Ectodermal cell (in vitro differentiated cells): Measurements from ENCODE around the gene OXA1L.

ENCODE experiments used
- H3K27ac ChIP-seq: 2 replicates; pipeline ENCODE4 v1.7.0; 2013; ENCODE audit warnings: mild to moderate bottlenecking, low read depth, low read length; ENCODE audit not compliant: insufficient read depth, poor library complexity, severe bottlenecking
- H3K27me3 ChIP-seq: 2 replicates; pipeline ENCODE4 v1.7.0; 2013; ENCODE audit warnings: mild to moderate bottlenecking, low read length; ENCODE audit not compliant: insufficient read depth, control insufficient read depth, poor library complexity, severe bottlenecking
- H3K36me3 ChIP-seq: one replicate; pipeline ENCODE4 v1.7.0; 2013; ENCODE audit warnings: low read length; ENCODE audit not compliant: control insufficient read depth, insufficient read depth
- H3K4me1 ChIP-seq: one replicate; pipeline ENCODE4 v1.7.0; 2013; ENCODE audit warnings: low read length; ENCODE audit not compliant: control insufficient read depth, insufficient read depth
- H3K4me3 ChIP-seq: 2 replicates; pipeline ENCODE4 v1.7.0; 2013; ENCODE audit warnings: low read depth, low read length, control low read depth; ENCODE audit not compliant: insufficient read depth
- H3K9me3 ChIP-seq: 2 replicates; pipeline ENCODE4 v1.7.0; 2013; ENCODE audit warnings: mild to moderate bottlenecking, low read length, moderate library complexity; ENCODE audit not compliant: control insufficient read depth
- WGBS, 2 experiments: methylation state at CpG; one replicate each; pipeline ENCODE4 v1.1.7; 2013; ENCODE audit warnings: missing lambda C conversion rate in 2 of 2; 5-methylcytosine and 5-hydroxymethylcytosine counted together

OXA1L gene

DNA sequence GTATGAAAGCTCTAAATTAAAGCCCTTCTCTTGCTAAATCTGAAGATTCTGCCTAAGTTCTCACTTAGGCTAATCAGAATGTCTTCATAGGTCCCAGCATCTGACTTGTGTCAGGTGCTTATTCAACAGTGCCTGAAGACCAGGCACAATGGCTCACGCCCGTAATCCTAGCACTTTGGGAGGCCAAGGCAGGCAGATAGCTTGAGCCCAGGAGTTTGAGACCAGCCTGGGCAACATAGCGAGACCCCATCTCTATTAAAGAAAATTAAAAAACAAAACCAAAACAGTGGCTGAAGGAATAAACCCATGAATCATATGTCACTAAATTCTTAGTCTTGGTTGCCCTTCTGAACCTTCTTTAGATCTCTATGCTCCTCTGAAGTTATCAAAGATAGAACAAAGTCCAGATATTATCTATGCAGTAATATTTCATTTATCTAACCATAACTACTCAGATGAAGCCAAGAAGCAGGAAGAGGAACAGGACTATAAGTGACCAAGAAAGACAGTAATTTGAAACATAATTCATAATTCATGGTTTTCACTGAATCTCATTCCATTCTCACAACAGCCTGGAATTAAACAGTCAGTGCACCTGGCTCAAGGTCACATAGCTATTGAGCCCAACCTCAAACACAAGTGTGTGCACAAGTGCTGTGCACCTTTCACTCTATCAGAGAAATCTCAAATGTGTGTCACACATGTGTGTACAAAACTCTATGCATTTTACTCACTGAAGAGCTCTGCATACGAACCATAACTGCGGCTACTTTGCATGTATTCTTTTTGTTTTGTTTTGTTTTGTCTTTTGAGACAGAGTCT is 42.1 kb downstream of the OXA1L start:
- Histone ChIP-seq H3K36me3 (no peaks in the 10 kb centered on the region), H3K27me3 (no peaks in the 10 kb centered on the region), H3K4me1 (no peaks in the 10 kb centered on the region), H3K27ac (no peak overlapping the region), H3K4me3 (no peak overlapping the region), H3K9me3 (no peaks in the 10 kb centered on the region)
- 72 to 77% methylated on average over 5 of the region's 5 CpGs for WGBS, 2 experiments

- no peak overlapping the region for H3K4me3 ChIP-seq
- no peaks in the 10 kb centered on the region for H3K9me3 ChIP-seq
- 85 to 93% methylated on average over 2 of the region's 2 CpGs for WGBS, 2 experiments
These were observed 45.2 kb downstream of the OXA1L start for GRCh38 chr14:22811722-22812121.

GRCh38 chr14:22812744-22813143 is 46.3 kb downstream of the OXA1L start:
- 72 to 80% methylated on average over 4 of the region's 4 CpGs for WGBS, 2 experiments
- Histone ChIP-seq H3K27ac (no peak overlapping the region), H3K4me3 (no peak overlapping the region), H3K36me3 (no peaks in the 10 kb centered on the region), H3K4me1 (no peaks in the 10 kb centered on the region), H3K9me3 (no peaks in the 10 kb centered on the region), H3K27me3 (no peaks in the 10 kb centered on the region)

More at GRCh38 chr14:22811722-22812121, 45.2 kb downstream of the OXA1L start:
- H3K27ac ChIP-seq, result no peak overlapping the region
- no peaks in the 10 kb centered on the region for H3K27me3 ChIP-seq
- H3K36me3 ChIP-seq, result no peaks in the 10 kb centered on the region
- H3K4me1 ChIP-seq, result no peaks in the 10 kb centered on the region

DNA sequence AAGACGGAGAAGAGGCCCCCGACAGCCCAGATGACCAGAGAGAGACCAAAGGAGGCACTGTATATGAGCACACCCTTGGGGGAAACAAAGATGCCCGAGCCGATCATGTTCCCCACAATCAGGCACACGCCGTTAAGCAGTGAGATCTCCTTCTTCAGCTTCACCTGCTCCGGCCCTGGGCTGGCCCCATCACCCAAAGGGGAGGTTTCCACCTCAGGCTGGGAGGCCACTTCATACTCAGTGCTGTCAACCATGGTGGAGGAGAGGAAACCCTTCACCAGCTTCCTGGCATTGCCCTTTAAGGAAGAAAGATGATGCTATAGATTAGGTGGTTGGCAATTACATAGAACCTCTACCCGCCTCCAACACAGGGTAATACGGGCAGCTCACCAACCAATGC is 46.7 kb downstream of the OXA1L start:
- H3K36me3 ChIP-seq, result no peaks in the 10 kb centered on the region
- H3K27me3 ChIP-seq, result no peaks in the 10 kb centered on the region
- no peak overlapping the region for H3K27ac ChIP-seq
- no peaks in the 10 kb centered on the region for H3K4me1 ChIP-seq
- H3K4me3 ChIP-seq, result no peak overlapping the region
- WGBS, 2 experiments, result 70 to 73% methylated on average over 9 of the region's 9 CpGs
- H3K9me3 ChIP-seq, result no peaks in the 10 kb centered on the region

- H3K4me1 ChIP-seq, result peaks cover 2% of the 10 kb centered on the region
- H3K27ac ChIP-seq, result no peak overlapping the region
- H3K4me3 ChIP-seq, result no peak overlapping the region
- peaks cover 2% of the 10 kb centered on the region for H3K27me3 ChIP-seq
- H3K36me3 ChIP-seq, result no peaks in the 10 kb centered on the region
- WGBS, 2 experiments, result 90 to 91% methylated on average over 7 of the region's 7 CpGs
- no peaks in the 10 kb centered on the region for H3K9me3 ChIP-seq
These were observed 47.9 kb downstream of the OXA1L start for GRCh38 chr14:22814373-22814772.

DNA sequence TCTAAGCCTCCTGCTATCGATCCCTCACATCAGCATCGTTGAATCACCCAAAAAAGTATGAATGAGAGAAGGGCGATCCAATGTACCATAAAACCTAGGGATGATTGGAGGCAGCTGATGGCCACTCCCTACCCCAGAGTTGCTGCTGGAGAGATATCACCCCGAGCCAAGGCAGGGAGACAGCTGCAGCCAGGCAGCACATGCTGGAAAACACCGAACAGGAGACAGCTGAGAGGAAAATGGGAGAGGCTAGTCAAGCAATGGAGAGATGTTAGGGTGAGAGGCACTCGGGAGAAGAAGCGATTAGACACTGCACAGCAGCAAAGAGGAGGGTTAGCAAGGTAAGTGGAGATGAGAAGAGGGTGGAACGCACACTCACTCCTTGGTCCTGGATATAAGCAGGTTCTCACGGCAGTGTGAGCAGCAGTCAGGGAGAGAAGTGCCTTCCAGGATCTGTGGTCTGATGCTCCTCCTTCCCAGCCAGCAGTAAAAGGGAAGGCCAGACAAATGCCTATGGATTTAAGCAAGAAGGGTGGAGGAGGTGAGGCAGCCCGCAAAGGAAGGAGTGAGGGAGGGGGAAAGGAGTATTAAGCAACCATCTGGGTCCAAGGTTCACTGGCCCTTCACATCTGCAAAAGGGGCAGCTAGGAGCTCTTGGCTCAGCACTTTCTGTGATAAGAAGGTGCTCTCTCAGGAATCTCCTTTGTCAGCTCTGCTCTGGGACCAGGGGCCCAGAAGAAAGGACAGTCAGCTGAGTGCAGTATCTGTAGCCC is 48.6 kb downstream of the OXA1L start, which contains the start of gene SLC7A7:
TSS of gene SLC7A7 (minus strand) at position 495 of the 773 bp plus-strand sequence. CDS start 2,037 bp downstream, outside the sequence.
- Histone ChIP-seq H3K4me3 (no peak within 1 kb of the TSS), H3K4me1 (peaks cover 5% of the 10 kb centered on the region), H3K27ac (no peak within 1 kb of the TSS), H3K36me3 (no peaks in the 10 kb centered on the region), H3K27me3 (peaks cover 9% of the 10 kb centered on the region), H3K9me3 (no peaks in the 10 kb centered on the region)
- 72 to 78% methylated on average over 10 of the region's 10 CpGs for WGBS, 2 experiments

- no peak overlapping the region for H3K4me3 ChIP-seq
- H3K27me3 ChIP-seq, result peaks cover 47% of the 10 kb centered on the region
- H3K27ac ChIP-seq, result no peak overlapping the region
- no peaks in the 10 kb centered on the region for H3K36me3 ChIP-seq
- H3K4me1 ChIP-seq, result peaks cover 19% of the 10 kb centered on the region
- H3K9me3 ChIP-seq, result no peaks in the 10 kb centered on the region
- 48 to 50% methylated on average over 9 to 10 of the region's 10 CpGs for WGBS, 2 experiments
These were observed 52.9 kb downstream of the OXA1L start for GRCh38 chr14:22819151-22819988.

GRCh38 chr14:22820731-22821130 is 54.2 kb downstream of the OXA1L start:
- H3K4me3 ChIP-seq, result no peak overlapping the region
- 59 to 75% methylated on average over 1 of the region's 1 CpG for WGBS, 2 experiments
- peaks cover 47% of the 10 kb centered on the region for H3K27me3 ChIP-seq
- H3K9me3 ChIP-seq, result no peaks in the 10 kb centered on the region
- H3K36me3 ChIP-seq, result no peaks in the 10 kb centered on the region
- no peak overlapping the region for H3K27ac ChIP-seq
- peaks cover 19% of the 10 kb centered on the region for H3K4me1 ChIP-seq

DNA sequence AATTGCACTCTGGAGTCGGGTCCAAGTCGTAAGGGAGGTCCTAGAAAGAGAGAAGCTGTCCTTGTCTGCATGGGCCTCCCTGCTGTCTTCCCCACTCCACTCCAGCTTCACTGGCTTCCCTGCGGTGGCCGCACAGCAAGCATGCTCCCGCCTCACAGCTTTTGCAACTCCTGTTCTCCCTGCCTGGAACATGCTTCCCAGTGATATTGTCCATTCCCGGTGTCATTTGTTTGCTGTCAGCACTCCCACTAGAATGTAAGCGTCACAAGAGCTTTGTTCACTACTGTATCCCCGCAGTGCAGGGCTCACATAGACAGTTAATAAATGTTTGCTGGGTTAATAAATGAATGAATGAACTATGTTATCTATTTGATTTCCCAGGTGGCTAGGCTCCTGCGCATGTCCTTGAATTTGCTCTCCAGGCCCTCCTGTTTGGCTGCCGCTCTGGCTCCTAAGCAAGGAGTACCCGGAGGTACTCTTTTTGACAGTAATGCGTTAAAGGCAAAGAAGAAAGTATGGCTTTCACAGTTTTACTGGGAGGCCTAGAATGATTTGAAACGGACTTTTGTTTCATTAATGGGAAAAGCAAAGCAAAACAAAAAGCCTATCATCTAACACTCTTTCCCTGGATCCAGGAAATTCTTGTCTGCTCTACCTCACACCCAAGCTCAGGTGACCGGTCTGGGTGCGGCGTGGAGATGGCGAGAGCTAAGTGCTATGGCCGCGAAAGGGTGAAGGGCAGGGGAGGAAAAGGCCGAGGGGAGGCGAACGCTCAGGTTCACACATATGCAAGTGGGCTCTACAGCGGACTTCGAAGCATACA is 54.9 kb downstream of the OXA1L start:
- WGBS, 2 experiments, result 18 to 19% methylated on average over 24 of the region's 24 CpGs
- peaks cover 19% of the 10 kb centered on the region for H3K4me1 ChIP-seq
- H3K27me3 ChIP-seq, result peaks cover 47% of the 10 kb centered on the region
- H3K36me3 ChIP-seq, result no peaks in the 10 kb centered on the region
- no peak overlapping the region for H3K27ac ChIP-seq
- H3K9me3 ChIP-seq, result no peaks in the 10 kb centered on the region
- no peak overlapping the region for H3K4me3 ChIP-seq
